ENCODE data around the gene DTX3L. TPM values are rescaled to one million over a fixed set of nuclear protein-coding genes. Genes with fewer than 3 reads are reported as not detected.

The DTX3L gene
- total RNA-seq, 1 experiment from 2014 or later: 17.3 TPM

- no TSS peak for BruUV-seq (replicated peaks)
- Mint-ChIP-seq H3K36me3 (ENCODE audit: insufficient read depth, unreplicated experiment) (no peaks in the 10 kb centered on the region), H3K4me1 (ENCODE audit: low read depth, unreplicated experiment) (no peaks in the 10 kb centered on the region), H3K9me3 (ENCODE audit: unreplicated experiment) (peaks cover 5% of the 10 kb centered on the region), H3K27me3 (ENCODE audit: insufficient read depth, unreplicated experiment) (no peaks in the 10 kb centered on the region), H3K27ac (ENCODE audit: unreplicated experiment) (no peak overlapping the region), H3K4me3 (ENCODE audit: unreplicated experiment) (no peak overlapping the region)
- ChIA-PET POLR2A (no interaction called here), CTCF (no interaction called here)
- no peaks in the 10 kb centered on the region for H3K36me3 ChIP-seq (ENCODE audit: control insufficient read depth, insufficient read depth, low read length)
- DNase-seq: no peak
- H3K4me1 ChIP-seq: no peaks in the 10 kb centered on the region
- intact Hi-C loops (cut with micrococcal nuclease; ENCODE audit: unreplicated experiment): no loop called here
- TF ChIP-seq, protein P1, sequence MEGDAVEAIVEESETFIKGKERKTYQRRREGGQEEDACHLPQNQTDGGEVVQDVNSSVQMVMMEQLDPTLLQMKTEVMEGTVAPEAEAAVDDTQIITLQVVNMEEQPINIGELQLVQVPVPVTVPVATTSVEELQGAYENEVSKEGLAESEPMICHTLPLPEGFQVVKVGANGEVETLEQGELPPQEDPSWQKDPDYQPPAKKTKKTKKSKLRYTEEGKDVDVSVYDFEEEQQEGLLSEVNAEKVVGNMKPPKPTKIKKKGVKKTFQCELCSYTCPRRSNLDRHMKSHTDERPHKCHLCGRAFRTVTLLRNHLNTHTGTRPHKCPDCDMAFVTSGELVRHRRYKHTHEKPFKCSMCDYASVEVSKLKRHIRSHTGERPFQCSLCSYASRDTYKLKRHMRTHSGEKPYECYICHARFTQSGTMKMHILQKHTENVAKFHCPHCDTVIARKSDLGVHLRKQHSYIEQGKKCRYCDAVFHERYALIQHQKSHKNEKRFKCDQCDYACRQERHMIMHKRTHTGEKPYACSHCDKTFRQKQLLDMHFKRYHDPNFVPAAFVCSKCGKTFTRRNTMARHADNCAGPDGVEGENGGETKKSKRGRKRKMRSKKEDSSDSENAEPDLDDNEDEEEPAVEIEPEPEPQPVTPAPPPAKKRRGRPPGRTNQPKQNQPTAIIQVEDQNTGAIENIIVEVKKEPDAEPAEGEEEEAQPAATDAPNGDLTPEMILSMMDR (IDR thresholded peaks at IDR 0.05; ENCODE audit: insufficient read depth in 1 of 2, low read depth in 1 of 2, low read length in 1 of 2, severe bottlenecking in 1 of 2, unreplicated experiment in 1 of 2): no peak
- H3K4me3 ChIP-seq (ENCODE audit: low read depth, low read length): no peak overlapping the region
- H3K9me3 ChIP-seq: no peaks in the 10 kb centered on the region
- no peaks in the 10 kb centered on the region for H3K27me3 ChIP-seq (replicated peaks; ENCODE audit: control insufficient read depth, insufficient read depth, low read length)
Measured at GRCh38 chr3:122590610-122591009, 26.5 kb downstream of the DTX3L start.

- no peak overlapping the region for H3K4me3 Mint-ChIP-seq (ENCODE audit: unreplicated experiment)
- H3K4me3 ChIP-seq (ENCODE audit: low read depth, low read length): no peak overlapping the region
- no peaks in the 10 kb centered on the region for H3K4me1 Mint-ChIP-seq (ENCODE audit: low read depth, unreplicated experiment)
- peaks cover 11% of the 10 kb centered on the region for H3K9me3 Mint-ChIP-seq (ENCODE audit: unreplicated experiment)
- BruUV-seq (replicated peaks): no TSS peak
- no peaks in the 10 kb centered on the region for H3K27me3 ChIP-seq (replicated peaks; ENCODE audit: control insufficient read depth, insufficient read depth, low read length)
- POLR2A ChIA-PET: no interaction called here
- no peak for DNase-seq
- no peak overlapping the region for H3K27ac Mint-ChIP-seq (ENCODE audit: unreplicated experiment)
- no peaks in the 10 kb centered on the region for H3K9me3 ChIP-seq
- CTCF ChIA-PET: no interaction called here
- TF ChIP-seq, protein P1 (IDR thresholded peaks at IDR 0.05; ENCODE audit: insufficient read depth in 1 of 2, low read depth in 1 of 2, low read length in 1 of 2, severe bottlenecking in 1 of 2, unreplicated experiment in 1 of 2): no peak
- no peaks in the 10 kb centered on the region for H3K4me1 ChIP-seq
- H3K36me3 Mint-ChIP-seq (ENCODE audit: insufficient read depth, unreplicated experiment): no peaks in the 10 kb centered on the region
- intact Hi-C loops (cut with micrococcal nuclease; ENCODE audit: unreplicated experiment): no loop called here
- H3K36me3 ChIP-seq (ENCODE audit: control insufficient read depth, insufficient read depth, low read length): no peaks in the 10 kb centered on the region
- no peaks in the 10 kb centered on the region for H3K27me3 Mint-ChIP-seq (ENCODE audit: insufficient read depth, unreplicated experiment)
Measured at GRCh38 chr3:122594025-122594424, 29.9 kb downstream of the DTX3L start.

DNA sequence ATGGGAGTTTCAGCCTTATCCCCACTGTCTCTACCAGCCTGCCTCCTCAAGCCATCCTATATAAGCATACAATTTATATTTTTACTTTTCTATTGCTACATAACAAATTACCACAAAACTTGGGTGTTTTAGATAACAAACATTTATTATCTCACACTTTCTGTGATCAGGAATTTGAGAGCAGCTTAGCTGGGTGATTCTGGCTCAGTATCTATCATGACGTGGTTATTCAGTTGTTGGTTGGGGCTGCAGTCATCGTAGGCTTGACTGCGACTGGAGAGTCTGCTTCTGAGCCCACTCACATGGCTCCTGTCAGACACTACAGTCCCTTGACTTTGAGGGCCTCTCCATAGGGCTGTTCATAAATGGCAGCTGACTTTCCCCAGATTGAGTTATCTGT, 34.0 kb downstream of the DTX3L start:
- BruUV-seq (replicated peaks): no TSS peak
- TF ChIP-seq, protein P1 (IDR thresholded peaks at IDR 0.05; ENCODE audit: insufficient read depth in 1 of 2, low read depth in 1 of 2, low read length in 1 of 2, severe bottlenecking in 1 of 2, unreplicated experiment in 1 of 2): no peak
- ChIA-PET CTCF (no interaction called here), POLR2A (no interaction called here)
- Histone ChIP-seq H3K4me3 (ENCODE audit: low read depth, low read length) (no peak overlapping the region), H3K9me3 (no peaks in the 10 kb centered on the region), H3K4me1 (no peaks in the 10 kb centered on the region), H3K27me3 (replicated peaks; ENCODE audit: control insufficient read depth, insufficient read depth, low read length) (no peaks in the 10 kb centered on the region; the same call in 1 of the 2 replicates), H3K36me3 (ENCODE audit: control insufficient read depth, insufficient read depth, low read length) (no peaks in the 10 kb centered on the region)
- no peaks in the 10 kb centered on the region for H3K36me3 Mint-ChIP-seq (ENCODE audit: insufficient read depth, unreplicated experiment)
- DNase-seq: no peak
- no peaks in the 10 kb centered on the region for H3K4me1 Mint-ChIP-seq (ENCODE audit: low read depth, unreplicated experiment)
- H3K9me3 Mint-ChIP-seq (ENCODE audit: unreplicated experiment): peaks cover 11% of the 10 kb centered on the region
- intact Hi-C loops (cut with micrococcal nuclease; ENCODE audit: unreplicated experiment): no loop called here
- H3K4me3 Mint-ChIP-seq (ENCODE audit: unreplicated experiment): no peak overlapping the region
- H3K27me3 Mint-ChIP-seq (ENCODE audit: insufficient read depth, unreplicated experiment): no peaks in the 10 kb centered on the region
- H3K27ac Mint-ChIP-seq (ENCODE audit: unreplicated experiment): no peak overlapping the region

Measured in Caco-2 (cell line).